Gastrocnemius medialis (tissue), 4 donors: Measurements from ENCODE around the gene SPC24.

ENCODE experiments used
- POLR2A ChIP-seq, 2 donors: fragments of 450-650 bp; IDR thresholded peaks; one replicate each; pipeline ENCODE4 v1.6.1; 2017; ENCODE audit warnings: antibody characterized with exemption in 2 of 2, mild to moderate bottlenecking in 2 of 2, moderate library complexity in 2 of 2
- TF ChIP-seq, protein P1 (sequence below), 5 experiments: fragments of 450-650 bp in 3 of 5; fragments of 200-600 bp in 2 of 5; sonication (generic) in 2 of 5; IDR thresholded peaks in 4 of 5; conservative IDR thresholded peaks in 1 of 5; 1 replicate in 4 of 5; 2 replicates in 1 of 5; pipeline ENCODE4 v1.5.1; 2016 to 2019; ENCODE audit warnings: antibody characterized with exemption in 5 of 5, mild to moderate bottlenecking in 3 of 5, moderate library complexity in 3 of 5

DNA sequence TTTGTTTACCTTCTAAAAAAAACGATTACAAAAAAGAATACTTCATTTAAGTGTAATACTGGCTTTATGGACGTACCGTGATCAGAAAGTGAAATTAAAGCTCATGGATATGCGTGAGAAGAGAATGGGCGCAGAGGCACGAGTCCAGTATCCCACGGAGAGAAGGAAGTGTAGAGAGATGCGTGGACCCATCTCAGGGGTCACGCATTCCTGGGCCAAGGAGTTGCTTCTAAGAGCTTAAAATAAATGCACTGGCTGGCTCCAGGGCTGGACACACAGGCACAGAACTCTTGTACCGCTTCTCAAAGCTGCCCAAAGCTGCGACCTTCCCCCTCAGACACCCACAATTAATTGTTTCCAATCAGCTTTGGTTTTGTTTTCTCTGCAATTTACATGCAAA is 8.7 kb upstream of the SPC24 start:
- TF ChIP-seq, protein P1, sequence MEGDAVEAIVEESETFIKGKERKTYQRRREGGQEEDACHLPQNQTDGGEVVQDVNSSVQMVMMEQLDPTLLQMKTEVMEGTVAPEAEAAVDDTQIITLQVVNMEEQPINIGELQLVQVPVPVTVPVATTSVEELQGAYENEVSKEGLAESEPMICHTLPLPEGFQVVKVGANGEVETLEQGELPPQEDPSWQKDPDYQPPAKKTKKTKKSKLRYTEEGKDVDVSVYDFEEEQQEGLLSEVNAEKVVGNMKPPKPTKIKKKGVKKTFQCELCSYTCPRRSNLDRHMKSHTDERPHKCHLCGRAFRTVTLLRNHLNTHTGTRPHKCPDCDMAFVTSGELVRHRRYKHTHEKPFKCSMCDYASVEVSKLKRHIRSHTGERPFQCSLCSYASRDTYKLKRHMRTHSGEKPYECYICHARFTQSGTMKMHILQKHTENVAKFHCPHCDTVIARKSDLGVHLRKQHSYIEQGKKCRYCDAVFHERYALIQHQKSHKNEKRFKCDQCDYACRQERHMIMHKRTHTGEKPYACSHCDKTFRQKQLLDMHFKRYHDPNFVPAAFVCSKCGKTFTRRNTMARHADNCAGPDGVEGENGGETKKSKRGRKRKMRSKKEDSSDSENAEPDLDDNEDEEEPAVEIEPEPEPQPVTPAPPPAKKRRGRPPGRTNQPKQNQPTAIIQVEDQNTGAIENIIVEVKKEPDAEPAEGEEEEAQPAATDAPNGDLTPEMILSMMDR (IDR thresholded peaks at IDR 0.05 in 4 of 5, conservative IDR thresholded peaks at IDR 0.05 in 1 of 5), result no peak
- no peak for TF ChIP-seq POLR2A (IDR thresholded peaks at IDR 0.05)
